Adipocyte (in vitro differentiated cells): ENCODE results near the gene ARHGEF16.

Experiments
- DNase-seq: peaks from one replicate; pipeline ENCODE4 v3.0.0-alpha.2; 2015; ENCODE audit warnings: low read depth
- H3K27me3 ChIP-seq: replicated peaks from 2 replicates; pipeline ENCODE4 v1.7.0; 2013; ENCODE audit warnings: mild to moderate bottlenecking, low read length, moderate library complexity; ENCODE audit not compliant: control insufficient read depth, insufficient read depth
- H3K36me3 ChIP-seq: 2 replicates; pipeline ENCODE4 v1.7.0; 2013; ENCODE audit warnings: low read length, mild to moderate bottlenecking, moderate library complexity; ENCODE audit not compliant: control insufficient read depth, insufficient read depth, severe bottlenecking
- H3K4me1 ChIP-seq: 2 replicates; pipeline ENCODE4 v1.7.0; 2013; ENCODE audit warnings: mild to moderate bottlenecking, low read length, moderate library complexity; ENCODE audit not compliant: control insufficient read depth, insufficient read depth
- H3K4me3 ChIP-seq: 2 replicates; pipeline ENCODE4 v1.7.0; 2013; ENCODE audit warnings: mild to moderate bottlenecking, low read length, moderate library complexity
- H3K9ac ChIP-seq: 2 replicates; pipeline ENCODE4 v1.7.0; 2013; ENCODE audit warnings: mild to moderate bottlenecking, low read length, moderate library complexity
- H3K9me3 ChIP-seq: 2 replicates; pipeline ENCODE4 v1.7.0; 2013; ENCODE audit warnings: mild to moderate bottlenecking, low read length, moderate library complexity; ENCODE audit not compliant: control insufficient read depth

ARHGEF16 gene

GRCh38 chr1:3496916-3497315 lies 42.5 kb downstream of the ARHGEF16 start:
- Histone ChIP-seq H3K9me3 (no peaks in the 10 kb centered on the region), H3K36me3 (no peaks in the 10 kb centered on the region), H3K4me1 (no peaks in the 10 kb centered on the region), H3K9ac (no peak overlapping the region), H3K4me3 (no peak overlapping the region), H3K27me3 (no peaks in the 10 kb centered on the region)
- no peak for DNase-seq

GRCh38 chr1:3497521-3497920 lies 43.1 kb downstream of the ARHGEF16 start:
- Histone ChIP-seq H3K9me3 (no peaks in the 10 kb centered on the region), H3K36me3 (no peaks in the 10 kb centered on the region), H3K9ac (no peak overlapping the region), H3K27me3 (no peaks in the 10 kb centered on the region), H3K4me1 (no peaks in the 10 kb centered on the region), H3K4me3 (no peak overlapping the region)
- no peak for DNase-seq

- Histone ChIP-seq H3K9me3 (no peaks in the 10 kb centered on the region), H3K36me3 (no peaks in the 10 kb centered on the region), H3K27me3 (no peaks in the 10 kb centered on the region), H3K4me1 (no peaks in the 10 kb centered on the region), H3K4me3 (no peak overlapping the region), H3K9ac (no peak overlapping the region)
- no peak for DNase-seq
Observed at GRCh38 chr1:3498246-3498930, 43.9 kb downstream of the ARHGEF16 start.

- H3K4me1 ChIP-seq, result peaks cover 3% of the 10 kb centered on the region
- H3K4me3 ChIP-seq, result no peak overlapping the region
- H3K9me3 ChIP-seq, result no peaks in the 10 kb centered on the region
- no peaks in the 10 kb centered on the region for H3K36me3 ChIP-seq
- H3K9ac ChIP-seq, result no peak overlapping the region
- no peaks in the 10 kb centered on the region for H3K27me3 ChIP-seq
- no peak for DNase-seq
Observed at GRCh38 chr1:3498986-3499385, 44.5 kb downstream of the ARHGEF16 start.

GRCh38 chr1:3499611-3500010 lies 45.1 kb downstream of the ARHGEF16 start:
- no peak for DNase-seq
- Histone ChIP-seq H3K4me1 (peaks cover 7% of the 10 kb centered on the region), H3K27me3 (no peaks in the 10 kb centered on the region), H3K9ac (no peak overlapping the region), H3K4me3 (no peak overlapping the region), H3K36me3 (no peaks in the 10 kb centered on the region), H3K9me3 (no peaks in the 10 kb centered on the region)

- Histone ChIP-seq H3K9ac (no peak overlapping the region), H3K4me1 (peaks cover 13% of the 10 kb centered on the region), H3K36me3 (no peaks in the 10 kb centered on the region), H3K27me3 (no peaks in the 10 kb centered on the region), H3K9me3 (no peaks in the 10 kb centered on the region), H3K4me3 (no peak overlapping the region)
- DNase-seq, result no peak
Observed at GRCh38 chr1:3500265-3500835, 45.9 kb downstream of the ARHGEF16 start.

GRCh38 chr1:3501437-3501836 lies 47.0 kb downstream of the ARHGEF16 start:
- Histone ChIP-seq H3K36me3 (no peaks in the 10 kb centered on the region), H3K4me3 (no peak overlapping the region), H3K27me3 (no peaks in the 10 kb centered on the region), H3K9me3 (no peaks in the 10 kb centered on the region), H3K4me1 (peaks cover 13% of the 10 kb centered on the region), H3K9ac (no peak overlapping the region)
- no peak for DNase-seq

- no peaks in the 10 kb centered on the region for H3K36me3 ChIP-seq
- H3K27me3 ChIP-seq, result no peaks in the 10 kb centered on the region
- H3K9ac ChIP-seq, result no peak overlapping the region
- H3K4me1 ChIP-seq, result peaks cover 13% of the 10 kb centered on the region
- no peak overlapping the region for H3K4me3 ChIP-seq
- peak; percentile 63 for DNase-seq
- no peaks in the 10 kb centered on the region for H3K9me3 ChIP-seq
Observed at GRCh38 chr1:3501856-3502640, 47.6 kb downstream of the ARHGEF16 start.

- H3K9me3 ChIP-seq, result no peaks in the 10 kb centered on the region
- H3K36me3 ChIP-seq, result no peaks in the 10 kb centered on the region
- H3K4me1 ChIP-seq, result peaks cover 13% of the 10 kb centered on the region
- H3K4me3 ChIP-seq, result no peak overlapping the region
- no peak for DNase-seq
- no peak overlapping the region for H3K9ac ChIP-seq
- no peaks in the 10 kb centered on the region for H3K27me3 ChIP-seq
Observed at GRCh38 chr1:3502641-3503524, 48.4 kb downstream of the ARHGEF16 start.

- Histone ChIP-seq H3K9me3 (no peaks in the 10 kb centered on the region), H3K36me3 (no peaks in the 10 kb centered on the region), H3K27me3 (no peaks in the 10 kb centered on the region), H3K9ac (no peak overlapping the region), H3K4me1 (peaks cover 13% of the 10 kb centered on the region), H3K4me3 (no peak overlapping the region)
- DNase-seq, result no peak
Observed at GRCh38 chr1:3503525-3503886, 49.0 kb downstream of the ARHGEF16 start.
